Endodermal cell (in vitro differentiated cells): ENCODE measurements around the gene SH3BP4. TPM values are rescaled to one million over a fixed set of nuclear protein-coding genes. Genes with fewer than 3 reads are reported as not detected.

Experiments
- DNase-seq: peaks from one replicate; pipeline ENCODE4 v3.0.0-alpha.2; 2017
- H3K27ac ChIP-seq: 2 replicates; pipeline ENCODE4 v1.5.1; 2013; ENCODE audit warnings: mild to moderate bottlenecking, low read depth, low read length, moderate library complexity
- H3K27me3 ChIP-seq: 2 replicates; pipeline ENCODE4 v1.6.1; 2013; ENCODE audit warnings: mild to moderate bottlenecking, low read length, moderate library complexity; ENCODE audit not compliant: insufficient read depth, control insufficient read depth, poor library complexity, severe bottlenecking
- H3K36me3 ChIP-seq: 2 replicates; pipeline ENCODE4 v1.7.0; 2013; ENCODE audit warnings: mild to moderate bottlenecking, low read length, moderate library complexity; ENCODE audit not compliant: control insufficient read depth, insufficient read depth
- H3K4me1 ChIP-seq: one replicate; pipeline ENCODE4 v1.7.0; 2013; ENCODE audit warnings: low read length; ENCODE audit not compliant: control insufficient read depth, insufficient read depth
- H3K4me3 ChIP-seq: 2 replicates; pipeline ENCODE4 v1.5.1; 2013; ENCODE audit warnings: mild to moderate bottlenecking, low read length, moderate library complexity
- H3K9ac ChIP-seq: 2 replicates; pipeline ENCODE4 v1.6.1; 2013; ENCODE audit warnings: mild to moderate bottlenecking, low read length, moderate library complexity; ENCODE audit not compliant: poor library complexity, severe bottlenecking; ENCODE audit errors: extremely low read depth
- H3K9me3 ChIP-seq: 2 replicates; pipeline ENCODE4 v1.6.1; 2013; ENCODE audit warnings: mild to moderate bottlenecking, low read length, moderate library complexity; ENCODE audit not compliant: control insufficient read depth
- H3K27ac Mint-ChIP-seq: 2 replicates; pipeline ENCODE4 v1.8.0; 2020; ENCODE audit warnings: mixed read lengths
- H3K27me3 Mint-ChIP-seq: 2 replicates; pipeline ENCODE4 v1.8.0; 2021; ENCODE audit warnings: mild to moderate bottlenecking, mixed read lengths; ENCODE audit not compliant: insufficient read depth
- H3K36me3 Mint-ChIP-seq: 2 replicates; pipeline ENCODE4 v1.8.0; 2020; ENCODE audit warnings: low read depth, mixed read lengths
- H3K4me1 Mint-ChIP-seq: 2 replicates; pipeline ENCODE4 v1.8.0; 2020; ENCODE audit warnings: mixed read lengths
- H3K4me3 Mint-ChIP-seq: 2 replicates; pipeline ENCODE4 v1.8.0; 2020; ENCODE audit warnings: mild to moderate bottlenecking, moderate library complexity, mixed read lengths
- H3K9me3 Mint-ChIP-seq: 2 replicates; pipeline ENCODE4 v1.8.0; 2020; ENCODE audit warnings: mild to moderate bottlenecking, mixed read lengths
- CTCF ChIP-seq: fragments of 200-600 bp; sonication (generic); conservative IDR thresholded peaks from 2 replicates; pipeline ENCODE4 v1.5.0; 2021; ENCODE audit warnings: antibody characterized with exemption, mild to moderate bottlenecking
- WGBS, 2 experiments: methylation state at CpG; one replicate each; pipeline versions ENCODE4 v1.1.5 to v1.1.7; 2013; ENCODE audit warnings: missing lambda C conversion rate in 2 of 2, mixed read lengths in 1 of 2; ENCODE audit not compliant: insufficient coverage in 1 of 2, insufficient read length in 1 of 2; 5-methylcytosine and 5-hydroxymethylcytosine counted together
- total RNA-seq, 2 donors: library from RNA; stranded (reverse); fragmentation: NEBNext Ultra II Directional in 1 of 2; extraction: Animal tissue kit (Norgen Biotek cat#: 25700) in 1 of 2; gene quantifications; 2 replicates in 1 of 2; 3 replicates in 1 of 2; pipeline ENCODE4 v1.2.1, GENCODE V29; 2021

Gene SH3BP4
- total RNA-seq, 2 donors from 2014 or later: 49.1 to 53.4 TPM

- Histone ChIP-seq H3K4me3 (no peak overlapping the region), H3K27ac (no peak overlapping the region), H3K9ac (no peak overlapping the region), H3K9me3 (no peaks in the 10 kb centered on the region), H3K4me1 (no peaks in the 10 kb centered on the region), H3K27me3 (no peaks in the 10 kb centered on the region), H3K36me3 (no peaks in the 10 kb centered on the region)
- no peak for TF ChIP-seq CTCF
- no peak for DNase-seq
- H3K4me3 Mint-ChIP-seq: no peak overlapping the region
- WGBS, 2 experiments: 79 to 80% methylated on average over 1 to 3 of the region's 3 CpGs
- no peak overlapping the region for H3K27ac Mint-ChIP-seq
- no peaks in the 10 kb centered on the region for H3K36me3 Mint-ChIP-seq
- no peaks in the 10 kb centered on the region for H3K9me3 Mint-ChIP-seq
- H3K4me1 Mint-ChIP-seq: peaks cover 4% of the 10 kb centered on the region
- H3K27me3 Mint-ChIP-seq: no peaks in the 10 kb centered on the region
These were observed 39.4 kb upstream of the SH3BP4 start for GRCh38 chr2:234912437-234912836.

GRCh38 chr2:234913208-234913626 lies 38.6 kb upstream of the SH3BP4 start:
- no peaks in the 10 kb centered on the region for H3K27me3 Mint-ChIP-seq
- H3K27me3 ChIP-seq: no peaks in the 10 kb centered on the region
- H3K4me1 Mint-ChIP-seq: peaks cover 4% of the 10 kb centered on the region
- H3K27ac Mint-ChIP-seq: no peak overlapping the region
- no peak overlapping the region for H3K27ac ChIP-seq
- H3K4me1 ChIP-seq: no peaks in the 10 kb centered on the region
- no peak overlapping the region for H3K4me3 ChIP-seq
- H3K9ac ChIP-seq: no peak overlapping the region
- no peak for DNase-seq
- no peaks in the 10 kb centered on the region for H3K36me3 ChIP-seq
- WGBS, 2 experiments: 80 to 84% methylated on average over 5 of the region's 5 CpGs
- H3K9me3 ChIP-seq: no peaks in the 10 kb centered on the region
- H3K9me3 Mint-ChIP-seq: no peaks in the 10 kb centered on the region
- no peak for TF ChIP-seq CTCF
- no peak overlapping the region for H3K4me3 Mint-ChIP-seq
- H3K36me3 Mint-ChIP-seq: no peaks in the 10 kb centered on the region

- H3K27ac Mint-ChIP-seq: no peak overlapping the region
- H3K4me3 Mint-ChIP-seq: no peak overlapping the region
These were observed 37.3 kb upstream of the SH3BP4 start for GRCh38 chr2:234914371-234915154.

More at GRCh38 chr2:234914371-234915154, 37.3 kb upstream of the SH3BP4 start:
- Mint-ChIP-seq H3K27me3 (no peaks in the 10 kb centered on the region), H3K4me1 (peaks cover 4% of the 10 kb centered on the region), H3K9me3 (no peaks in the 10 kb centered on the region), H3K36me3 (no peaks in the 10 kb centered on the region)
- Histone ChIP-seq H3K4me3 (no peak overlapping the region), H3K36me3 (no peaks in the 10 kb centered on the region), H3K9me3 (no peaks in the 10 kb centered on the region), H3K27me3 (no peaks in the 10 kb centered on the region), H3K4me1 (no peaks in the 10 kb centered on the region), H3K27ac (no peak overlapping the region), H3K9ac (no peak overlapping the region)
- TF ChIP-seq CTCF: no peak
- DNase-seq: no peak
- 92 to 97% methylated on average over 6 to 9 of the region's 9 CpGs for WGBS, 2 experiments
